KOPT-K1 (cell line): ENCODE results near the gene STX8.

Experiments used
- H3K27ac ChIP-seq: fragments of 200-600 bp; sonication (generic); 2 replicates; pipeline ENCODE4 v1.5.1; 2016; ENCODE audit warnings: antibody characterized with exemption, mild to moderate bottlenecking, low read depth, low read length; ENCODE audit not compliant: poor library complexity, severe bottlenecking
- H3K36me3 ChIP-seq: fragments of 200-600 bp; sonication (generic); 2 replicates; pipeline ENCODE4 v1.5.1; 2017; ENCODE audit warnings: antibody characterized with exemption, mild to moderate bottlenecking, low read length, moderate library complexity; ENCODE audit not compliant: insufficient read depth
- H3K9me3 ChIP-seq: fragments of 200-600 bp; sonication (generic); 2 replicates; pipeline ENCODE4 v1.5.1; 2017; ENCODE audit warnings: antibody characterized with exemption, low read length, mild to moderate bottlenecking; ENCODE audit not compliant: insufficient read depth, poor library complexity, severe bottlenecking

Gene STX8

DNA sequence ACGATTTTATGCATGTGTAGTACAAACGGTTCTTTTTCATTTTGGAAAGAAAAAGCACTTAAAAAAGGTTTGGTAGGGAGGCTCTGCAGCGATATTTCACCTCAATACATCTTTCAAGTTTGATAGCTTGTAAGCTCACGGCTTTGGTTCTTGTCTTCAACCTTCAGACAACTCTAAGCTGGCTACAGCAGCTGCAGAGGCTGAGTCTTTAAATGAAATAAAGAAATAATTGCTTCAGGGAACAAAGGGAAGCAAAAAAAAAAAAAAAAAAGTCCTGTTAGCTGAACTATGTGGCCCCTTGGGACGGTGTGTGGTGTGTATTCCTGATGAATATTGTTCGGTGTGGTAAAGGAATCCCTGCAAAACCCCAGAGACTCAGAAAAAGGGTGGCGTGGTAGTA is 289.2 kb downstream of the STX8 start:
- Histone ChIP-seq H3K36me3 (no peaks in the 10 kb centered on the region), H3K9me3 (no peaks in the 10 kb centered on the region), H3K27ac (no peak overlapping the region)

DNA sequence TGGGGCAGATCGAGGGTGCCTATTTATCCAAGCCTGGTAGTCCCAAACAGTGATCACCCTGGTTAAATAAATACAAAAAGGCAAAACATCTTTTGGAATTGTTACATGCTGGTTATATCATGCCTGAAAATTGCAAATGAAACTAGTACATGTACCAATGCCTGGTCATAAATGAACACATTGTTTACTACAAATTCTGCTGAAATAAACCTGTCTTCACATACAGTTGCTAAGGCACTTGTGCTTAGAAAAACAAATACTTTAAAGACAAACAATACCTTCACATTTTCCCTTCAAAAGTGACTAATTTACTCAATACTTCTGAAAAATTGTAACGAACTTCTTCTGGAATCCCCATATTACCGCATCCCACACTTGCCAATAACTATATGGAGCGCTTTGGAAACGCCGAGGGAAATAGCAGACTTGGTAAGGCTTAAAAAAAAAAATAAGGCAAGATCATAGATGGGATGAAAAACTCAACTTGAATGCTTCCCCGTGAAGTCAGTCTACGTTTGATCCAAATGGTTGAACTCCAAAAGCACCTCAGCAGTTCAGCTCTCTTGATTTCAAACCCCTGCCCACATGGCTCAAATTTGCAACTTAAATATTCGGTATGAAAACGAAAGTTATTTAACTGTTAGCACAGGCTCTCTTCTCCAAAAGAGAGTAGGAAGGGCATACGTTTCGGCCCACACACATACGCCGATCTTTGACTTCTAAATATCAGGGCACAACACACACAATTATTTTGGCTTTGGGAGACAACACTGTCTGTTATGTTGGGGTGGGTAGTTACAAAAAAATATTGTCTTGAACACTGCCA is 289.8 kb downstream of the STX8 start:
- Histone ChIP-seq H3K9me3 (no peaks in the 10 kb centered on the region), H3K36me3 (no peaks in the 10 kb centered on the region), H3K27ac (no peak overlapping the region)

GRCh38 chr17:9284884-9285283 is 290.7 kb downstream of the STX8 start:
- H3K27ac ChIP-seq, result no peak overlapping the region
- H3K36me3 ChIP-seq, result no peaks in the 10 kb centered on the region
- H3K9me3 ChIP-seq, result no peaks in the 10 kb centered on the region

DNA sequence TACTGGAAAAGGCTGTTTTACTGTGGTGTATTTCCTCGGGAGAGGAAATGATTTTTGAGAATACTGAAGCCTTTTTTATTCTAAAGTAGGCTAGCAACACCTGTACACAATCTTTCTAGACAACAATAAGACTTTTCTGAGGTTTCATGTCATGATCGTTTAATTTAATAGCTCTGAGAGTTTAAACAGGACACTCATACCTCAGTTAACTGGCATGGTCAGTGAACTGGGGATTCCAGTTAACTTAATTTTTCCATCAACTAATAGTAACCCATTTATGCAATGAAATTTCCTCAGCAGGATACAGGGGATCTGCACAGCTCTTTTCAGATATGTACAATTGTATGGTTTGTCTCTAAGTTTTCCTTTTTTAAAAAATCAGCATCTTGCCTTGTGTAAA is 291.7 kb downstream of the STX8 start:
- no peaks in the 10 kb centered on the region for H3K9me3 ChIP-seq
- H3K36me3 ChIP-seq, result no peaks in the 10 kb centered on the region
- H3K27ac ChIP-seq, result no peak overlapping the region

DNA sequence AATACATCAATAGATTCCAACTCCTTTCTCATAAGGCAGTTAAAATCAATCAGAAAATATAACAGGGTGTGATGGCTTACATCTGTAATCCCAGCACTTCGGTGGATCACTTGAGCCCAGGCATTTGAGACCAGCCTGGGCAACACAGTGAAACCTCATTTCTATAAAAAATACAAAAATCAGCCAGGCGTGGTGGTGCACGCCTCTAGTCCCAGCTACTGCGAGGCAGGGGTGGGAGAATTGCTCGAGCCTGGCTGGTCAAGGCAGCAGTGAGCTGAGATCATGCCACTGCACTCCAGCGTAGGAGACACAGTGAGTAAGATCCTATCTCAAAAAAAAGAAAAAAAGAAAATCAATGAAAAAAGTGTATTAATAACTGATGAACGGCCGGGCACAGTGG is 295.7 kb downstream of the STX8 start:
- H3K27ac ChIP-seq, result no peak overlapping the region
- H3K36me3 ChIP-seq, result no peaks in the 10 kb centered on the region
- no peaks in the 10 kb centered on the region for H3K9me3 ChIP-seq

- H3K36me3 ChIP-seq, result no peaks in the 10 kb centered on the region
- no peaks in the 10 kb centered on the region for H3K9me3 ChIP-seq
- no peak overlapping the region for H3K27ac ChIP-seq
Measured at GRCh38 chr17:9274973-9275372, 300.6 kb downstream of the STX8 start.

DNA sequence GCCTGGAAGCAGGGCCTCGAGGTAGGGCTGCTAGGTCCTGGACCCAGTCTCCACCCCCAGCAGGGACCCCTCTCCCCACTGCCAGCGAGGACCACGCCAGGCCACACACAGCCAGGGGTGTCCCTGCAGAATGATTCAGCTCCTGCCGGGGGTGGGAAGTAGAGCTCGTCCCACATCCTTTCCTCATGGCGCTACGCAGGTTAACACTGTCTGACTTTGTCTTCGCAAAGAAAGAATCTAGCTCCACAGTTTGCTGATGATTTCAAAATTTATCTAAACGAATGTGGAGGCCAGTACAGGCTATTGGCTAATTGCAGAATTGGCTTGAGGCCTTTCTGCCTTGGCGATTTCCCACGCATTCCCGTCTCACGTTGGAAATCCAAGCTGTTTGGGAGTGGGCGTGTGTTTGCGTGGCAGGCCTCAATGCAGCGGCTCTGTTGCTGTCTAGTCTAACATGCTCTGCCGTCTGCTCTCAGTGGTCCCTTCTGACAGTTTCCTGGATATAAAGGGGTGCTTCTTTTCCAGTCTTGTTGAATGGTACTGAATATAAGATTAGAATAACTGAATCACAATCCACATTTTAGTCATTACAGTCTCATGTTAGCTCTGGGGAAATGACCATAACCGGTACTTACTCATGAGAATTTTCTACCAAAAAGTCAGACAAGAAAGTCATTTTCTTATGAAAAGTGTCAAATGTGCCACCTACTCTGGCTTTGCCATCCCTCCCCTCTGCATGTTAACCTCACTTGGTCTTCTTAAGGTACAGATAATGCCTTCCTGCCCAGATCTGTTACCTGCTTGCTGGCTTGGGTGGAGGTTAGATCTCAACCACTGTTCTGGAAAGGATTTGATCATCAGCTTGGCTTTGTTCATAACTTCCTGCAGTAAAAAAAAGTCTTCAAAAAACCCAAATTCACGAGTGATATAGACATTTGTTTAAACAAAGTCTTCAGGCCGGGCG is 301.9 kb downstream of the STX8 start:
- Histone ChIP-seq H3K9me3 (no peaks in the 10 kb centered on the region), H3K36me3 (no peaks in the 10 kb centered on the region), H3K27ac (no peak overlapping the region)

DNA sequence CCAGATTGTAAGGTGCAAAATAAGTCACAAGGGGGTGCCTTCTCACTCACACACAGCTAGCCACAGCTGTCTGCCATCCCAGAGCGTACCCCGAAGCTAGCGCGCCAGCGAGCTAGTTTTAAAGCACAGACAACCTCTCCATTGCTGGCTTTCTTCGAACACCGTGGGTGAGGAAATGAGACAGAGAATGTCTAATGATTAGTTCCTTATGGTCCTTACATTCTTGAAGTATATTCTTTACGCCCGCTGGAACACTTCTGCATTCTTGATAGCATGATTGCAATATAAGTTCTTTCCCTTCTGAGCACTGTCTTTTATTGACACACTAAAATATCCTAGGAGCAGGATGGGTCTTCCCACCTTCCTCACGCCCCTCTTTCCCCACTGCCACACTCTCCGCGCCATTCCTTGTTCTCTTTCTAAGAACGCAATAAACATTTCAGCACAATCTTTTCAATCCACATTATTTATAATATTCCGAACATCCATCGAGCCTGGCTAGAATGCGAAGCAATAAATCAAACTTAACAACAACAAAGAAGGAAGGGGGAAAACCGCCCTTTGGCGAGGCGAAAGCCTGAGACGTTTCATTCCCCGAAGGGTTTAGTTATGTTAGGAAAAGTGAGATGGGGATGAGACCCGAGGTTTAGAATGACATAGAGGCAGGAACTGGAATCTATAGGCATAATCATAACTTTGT is 303.0 kb downstream of the STX8 start:
- H3K9me3 ChIP-seq, result no peaks in the 10 kb centered on the region
- no peak overlapping the region for H3K27ac ChIP-seq
- no peaks in the 10 kb centered on the region for H3K36me3 ChIP-seq

DNA sequence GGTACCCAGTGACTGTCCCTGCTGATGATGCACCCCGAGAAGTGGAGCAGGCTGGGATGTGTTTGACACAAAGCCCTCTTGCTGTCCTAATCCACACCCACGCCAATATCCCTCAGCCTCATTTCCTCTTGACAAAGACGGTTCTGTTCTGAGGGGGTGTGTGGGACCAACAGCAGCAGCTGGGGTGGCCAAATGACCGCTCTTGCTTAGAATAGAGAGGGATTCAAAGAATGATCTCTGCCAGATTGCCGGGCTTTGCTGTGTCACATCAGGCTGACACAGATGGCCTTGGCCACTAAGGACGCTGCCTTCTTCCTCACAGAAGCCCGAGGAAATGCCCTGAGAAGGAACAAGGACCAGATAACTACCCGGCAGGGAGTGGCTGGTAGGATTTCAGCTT is 303.6 kb downstream of the STX8 start:
- no peaks in the 10 kb centered on the region for H3K36me3 ChIP-seq
- H3K27ac ChIP-seq, result no peak overlapping the region
- H3K9me3 ChIP-seq, result no peaks in the 10 kb centered on the region

DNA sequence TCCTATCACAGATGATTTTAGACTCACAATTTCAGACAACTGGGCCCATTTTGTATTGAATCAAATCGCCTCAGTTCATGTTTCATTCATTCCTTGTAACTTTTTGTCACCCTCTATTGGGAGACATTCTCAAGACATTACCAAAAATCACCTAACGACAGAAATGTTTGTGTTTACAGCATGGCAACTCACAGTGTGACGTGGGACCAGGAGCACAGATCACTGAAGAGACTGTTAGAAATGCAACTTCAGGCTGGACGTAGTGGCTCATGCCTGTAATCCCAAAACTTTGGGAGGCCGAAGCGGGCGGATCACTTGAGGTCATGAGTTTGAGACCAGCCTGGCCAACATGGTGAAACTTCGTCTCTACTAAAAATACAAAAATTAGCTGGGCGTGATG is 304.7 kb downstream of the STX8 start:
- no peak overlapping the region for H3K27ac ChIP-seq
- H3K9me3 ChIP-seq, result no peaks in the 10 kb centered on the region

DNA sequence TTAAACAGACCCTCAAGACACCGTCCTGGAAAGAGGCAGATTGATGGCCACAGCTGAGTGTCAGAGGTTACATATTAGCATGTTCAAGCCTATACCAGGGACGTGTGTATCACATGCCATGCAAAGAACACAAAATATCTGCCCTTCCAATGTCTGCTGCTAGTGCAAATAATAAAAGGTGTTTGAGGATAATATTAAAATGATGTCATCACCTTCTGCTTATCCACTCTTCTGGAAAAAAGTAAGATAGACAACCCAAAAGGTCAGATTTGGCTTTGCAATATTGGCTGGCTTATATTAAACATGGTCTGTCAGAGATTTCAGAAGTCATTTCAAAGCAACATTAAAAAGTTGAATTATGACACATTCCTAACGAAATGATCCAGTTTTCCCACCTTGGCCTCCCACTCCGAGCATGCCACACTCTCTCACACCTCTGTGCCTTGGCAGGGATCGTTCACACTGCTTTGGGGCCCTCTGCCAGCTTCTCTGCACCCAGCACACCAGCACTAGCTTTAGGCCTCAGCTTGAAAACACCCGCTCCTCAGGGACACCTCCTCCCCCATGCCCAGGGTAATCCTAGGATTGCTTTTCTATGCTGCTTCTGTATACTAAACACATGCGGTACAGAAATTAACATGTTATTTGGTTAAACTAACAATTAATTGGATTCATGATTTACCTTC is 306.1 kb downstream of the STX8 start:
- no peaks in the 10 kb centered on the region for H3K36me3 ChIP-seq
- H3K27ac ChIP-seq, result no peak overlapping the region
- H3K9me3 ChIP-seq, result no peaks in the 10 kb centered on the region

More for the DNA sequence above, 304.7 kb downstream of the STX8 start:
- no peaks in the 10 kb centered on the region for H3K36me3 ChIP-seq

DNA sequence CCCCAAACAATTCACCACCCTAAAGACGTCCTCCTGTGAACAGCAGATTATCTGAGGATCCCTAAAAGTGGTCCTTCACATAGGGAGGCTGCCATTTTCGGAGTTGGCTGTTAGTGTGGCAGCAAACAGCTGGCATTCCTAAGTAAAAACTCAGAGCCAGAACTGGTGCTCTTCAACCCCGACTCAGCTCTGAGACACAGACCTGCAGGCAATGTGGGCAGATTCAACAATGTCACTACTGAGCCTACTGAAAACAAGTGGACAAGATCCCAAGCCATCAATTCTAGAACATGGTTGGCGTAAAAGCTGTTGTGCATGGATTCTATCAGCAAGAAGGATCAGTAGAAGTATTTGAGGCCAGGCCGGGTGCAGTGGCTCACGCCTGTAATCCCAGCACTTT is 307.1 kb downstream of the STX8 start:
- Histone ChIP-seq H3K36me3 (no peaks in the 10 kb centered on the region), H3K9me3 (no peaks in the 10 kb centered on the region), H3K27ac (no peak overlapping the region)

DNA sequence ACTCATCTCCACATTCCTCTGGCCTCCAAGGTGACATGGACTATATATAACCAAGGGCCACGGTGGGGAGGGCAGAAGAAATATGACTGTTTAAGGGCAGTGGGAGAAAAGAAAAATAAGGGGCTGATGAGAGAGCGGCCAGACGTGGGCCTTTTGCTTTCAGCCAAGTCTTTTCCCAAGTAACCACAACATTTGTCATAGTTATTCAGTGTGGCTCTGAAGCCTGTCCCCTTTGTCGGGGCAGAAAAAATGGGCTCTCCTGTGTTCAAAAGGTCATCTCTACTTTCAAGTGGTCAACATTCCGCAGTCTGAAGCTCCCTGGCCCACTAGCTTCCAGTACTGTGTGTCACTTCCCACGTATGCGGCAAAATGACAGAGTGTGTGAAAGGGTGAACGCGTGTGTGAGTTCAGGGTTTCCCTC is 308.9 kb downstream of the STX8 start:
- Histone ChIP-seq H3K9me3 (no peaks in the 10 kb centered on the region), H3K27ac (no peak overlapping the region)

DNA sequence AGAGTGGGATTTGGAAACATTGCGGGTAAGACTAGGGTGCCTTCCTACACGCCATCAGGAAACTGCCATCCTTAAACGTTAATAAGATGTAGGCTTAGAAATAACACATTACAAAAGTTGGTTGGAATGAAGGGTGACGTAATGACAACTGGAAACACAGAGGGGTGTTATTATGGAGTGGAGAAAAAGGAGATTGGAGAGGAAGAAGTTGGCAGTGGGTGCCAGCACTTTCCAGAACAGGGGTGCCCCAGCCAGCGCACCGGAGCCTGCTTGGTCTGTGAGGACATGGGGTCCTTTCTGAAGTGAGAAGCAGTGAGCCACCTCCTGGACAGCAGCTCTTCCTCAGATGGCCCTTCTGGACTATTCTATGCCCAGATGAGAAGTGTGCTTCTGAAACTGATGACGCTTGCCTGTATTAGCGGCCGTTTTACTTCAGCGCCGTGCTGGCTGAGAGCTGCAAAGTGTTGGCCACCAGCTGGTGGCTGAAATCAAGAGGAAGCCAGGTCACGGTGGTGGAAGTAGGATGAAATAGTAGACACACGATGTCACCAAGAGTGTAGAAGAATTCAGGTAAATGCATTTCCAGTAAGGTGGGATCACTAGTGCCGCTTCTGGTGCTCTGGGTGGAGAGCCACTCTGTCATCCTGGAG is 309.5 kb downstream of the STX8 start:
- Histone ChIP-seq H3K36me3 (no peaks in the 10 kb centered on the region), H3K9me3 (no peaks in the 10 kb centered on the region), H3K27ac (no peak overlapping the region)

More for the DNA sequence above, 308.9 kb downstream of the STX8 start:
- no peaks in the 10 kb centered on the region for H3K36me3 ChIP-seq
